ENCODE results near the gene ASCC1. TPM values are rescaled to one million over a fixed set of nuclear protein-coding genes. Genes with fewer than 3 reads are reported as not detected.
A peak's percentile ranks its signal among the peaks of the same experiment; 100 is the strongest.

Gene ASCC1
- total and polyA plus RNA-seq, 2 experiments from 2014 or later, result 13.7 to 37.2 TPM

DNA sequence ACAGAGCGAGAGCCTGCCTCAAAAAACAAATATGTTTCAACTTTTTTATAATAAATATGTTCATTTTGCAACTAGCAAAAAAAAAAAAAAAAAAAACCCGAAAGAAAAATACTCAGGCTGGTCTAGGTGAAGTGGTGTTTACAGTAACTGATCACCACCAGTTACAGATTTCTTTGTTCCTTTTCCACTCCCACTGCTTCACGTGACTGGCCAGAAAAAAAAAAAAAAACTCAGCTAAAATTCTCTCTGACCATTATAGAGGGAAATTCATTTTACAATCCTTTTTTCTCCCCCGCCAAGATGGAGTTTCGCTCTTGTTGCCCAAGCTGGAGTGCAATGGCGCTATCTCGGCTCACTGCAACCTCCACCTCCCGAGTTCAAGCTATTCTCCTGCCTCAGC is 4.6 kb upstream of the ASCC1 start (continued):
- TF ChIP-seq POLR2AphosphoS5 (IDR thresholded peaks at IDR 0.05; ENCODE audit: low read depth), result no peak
- TF ChIP-seq STAT1 (IDR thresholded peaks at IDR 0.05; ENCODE audit: unreplicated experiment), result no peak
- TF ChIP-seq, protein P1, sequence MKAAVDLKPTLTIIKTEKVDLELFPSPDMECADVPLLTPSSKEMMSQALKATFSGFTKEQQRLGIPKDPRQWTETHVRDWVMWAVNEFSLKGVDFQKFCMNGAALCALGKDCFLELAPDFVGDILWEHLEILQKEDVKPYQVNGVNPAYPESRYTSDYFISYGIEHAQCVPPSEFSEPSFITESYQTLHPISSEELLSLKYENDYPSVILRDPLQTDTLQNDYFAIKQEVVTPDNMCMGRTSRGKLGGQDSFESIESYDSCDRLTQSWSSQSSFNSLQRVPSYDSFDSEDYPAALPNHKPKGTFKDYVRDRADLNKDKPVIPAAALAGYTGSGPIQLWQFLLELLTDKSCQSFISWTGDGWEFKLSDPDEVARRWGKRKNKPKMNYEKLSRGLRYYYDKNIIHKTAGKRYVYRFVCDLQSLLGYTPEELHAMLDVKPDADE (IDR thresholded peaks at IDR 0.05), result no peak
- TF ChIP-seq NANOG (IDR thresholded peaks at IDR 0.05; ENCODE audit: borderline replicate concordance), result no peak
- TF ChIP-seq ZNF114 (CRISPR knock-in tag; IDR thresholded peaks at IDR 0.05), result no peak
- no peak for TF ChIP-seq ZNF331 (CRISPR knock-in tag; IDR thresholded peaks at IDR 0.05; ENCODE audit: low read depth)
- TF ChIP-seq EZH2 (IDR thresholded peaks at IDR 0.05; ENCODE audit: low read depth, unreplicated experiment), result no peak
- TF ChIP-seq, protein P2, sequence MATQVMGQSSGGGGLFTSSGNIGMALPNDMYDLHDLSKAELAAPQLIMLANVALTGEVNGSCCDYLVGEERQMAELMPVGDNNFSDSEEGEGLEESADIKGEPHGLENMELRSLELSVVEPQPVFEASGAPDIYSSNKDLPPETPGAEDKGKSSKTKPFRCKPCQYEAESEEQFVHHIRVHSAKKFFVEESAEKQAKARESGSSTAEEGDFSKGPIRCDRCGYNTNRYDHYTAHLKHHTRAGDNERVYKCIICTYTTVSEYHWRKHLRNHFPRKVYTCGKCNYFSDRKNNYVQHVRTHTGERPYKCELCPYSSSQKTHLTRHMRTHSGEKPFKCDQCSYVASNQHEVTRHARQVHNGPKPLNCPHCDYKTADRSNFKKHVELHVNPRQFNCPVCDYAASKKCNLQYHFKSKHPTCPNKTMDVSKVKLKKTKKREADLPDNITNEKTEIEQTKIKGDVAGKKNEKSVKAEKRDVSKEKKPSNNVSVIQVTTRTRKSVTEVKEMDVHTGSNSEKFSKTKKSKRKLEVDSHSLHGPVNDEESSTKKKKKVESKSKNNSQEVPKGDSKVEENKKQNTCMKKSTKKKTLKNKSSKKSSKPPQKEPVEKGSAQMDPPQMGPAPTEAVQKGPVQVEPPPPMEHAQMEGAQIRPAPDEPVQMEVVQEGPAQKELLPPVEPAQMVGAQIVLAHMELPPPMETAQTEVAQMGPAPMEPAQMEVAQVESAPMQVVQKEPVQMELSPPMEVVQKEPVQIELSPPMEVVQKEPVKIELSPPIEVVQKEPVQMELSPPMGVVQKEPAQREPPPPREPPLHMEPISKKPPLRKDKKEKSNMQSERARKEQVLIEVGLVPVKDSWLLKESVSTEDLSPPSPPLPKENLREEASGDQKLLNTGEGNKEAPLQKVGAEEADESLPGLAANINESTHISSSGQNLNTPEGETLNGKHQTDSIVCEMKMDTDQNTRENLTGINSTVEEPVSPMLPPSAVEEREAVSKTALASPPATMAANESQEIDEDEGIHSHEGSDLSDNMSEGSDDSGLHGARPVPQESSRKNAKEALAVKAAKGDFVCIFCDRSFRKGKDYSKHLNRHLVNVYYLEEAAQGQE (IDR thresholded peaks at IDR 0.05; ENCODE audit: unreplicated experiment), result no peak
- TF ChIP-seq EZH2phosphoT487 (IDR thresholded peaks at IDR 0.05; ENCODE audit: unreplicated experiment), result no peak
- TF ChIP-seq, protein P3, sequence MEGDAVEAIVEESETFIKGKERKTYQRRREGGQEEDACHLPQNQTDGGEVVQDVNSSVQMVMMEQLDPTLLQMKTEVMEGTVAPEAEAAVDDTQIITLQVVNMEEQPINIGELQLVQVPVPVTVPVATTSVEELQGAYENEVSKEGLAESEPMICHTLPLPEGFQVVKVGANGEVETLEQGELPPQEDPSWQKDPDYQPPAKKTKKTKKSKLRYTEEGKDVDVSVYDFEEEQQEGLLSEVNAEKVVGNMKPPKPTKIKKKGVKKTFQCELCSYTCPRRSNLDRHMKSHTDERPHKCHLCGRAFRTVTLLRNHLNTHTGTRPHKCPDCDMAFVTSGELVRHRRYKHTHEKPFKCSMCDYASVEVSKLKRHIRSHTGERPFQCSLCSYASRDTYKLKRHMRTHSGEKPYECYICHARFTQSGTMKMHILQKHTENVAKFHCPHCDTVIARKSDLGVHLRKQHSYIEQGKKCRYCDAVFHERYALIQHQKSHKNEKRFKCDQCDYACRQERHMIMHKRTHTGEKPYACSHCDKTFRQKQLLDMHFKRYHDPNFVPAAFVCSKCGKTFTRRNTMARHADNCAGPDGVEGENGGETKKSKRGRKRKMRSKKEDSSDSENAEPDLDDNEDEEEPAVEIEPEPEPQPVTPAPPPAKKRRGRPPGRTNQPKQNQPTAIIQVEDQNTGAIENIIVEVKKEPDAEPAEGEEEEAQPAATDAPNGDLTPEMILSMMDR (conservative IDR thresholded peaks at IDR 0.05; ENCODE audit: low read depth in 2 of 2), result no peak

DNA sequence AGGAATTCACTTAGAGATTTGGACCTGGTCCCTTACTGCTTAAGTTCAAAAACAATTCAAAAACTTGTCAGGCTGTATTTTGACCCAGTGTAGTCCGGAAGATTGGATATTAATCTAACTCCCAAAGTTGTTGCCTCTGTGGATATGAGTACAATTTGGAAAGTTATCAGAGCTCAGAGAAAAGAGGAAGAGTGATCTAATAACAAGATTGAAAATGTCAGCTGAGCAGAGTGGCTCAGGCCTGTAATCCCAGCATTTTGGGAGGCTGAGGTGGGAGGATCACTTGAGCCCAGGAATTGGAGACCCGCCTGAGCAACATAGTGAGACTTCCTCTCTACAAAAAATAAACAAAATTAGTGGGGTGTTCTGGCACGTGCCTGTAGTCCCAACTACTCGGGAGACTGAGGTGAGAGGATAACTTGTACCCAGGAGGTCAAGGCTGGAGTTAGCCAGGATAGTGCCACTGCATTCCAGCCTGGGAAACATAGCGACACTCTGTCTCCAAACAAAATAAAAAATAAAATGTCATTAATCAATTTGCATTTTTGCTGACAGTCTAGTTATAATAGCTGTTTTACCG is 3.2 kb upstream of the ASCC1 start:
- no peaks in the 10 kb centered on the region; the same call in 1 of the 2 replicates for H4K20me1 ChIP-seq (replicated peaks; ENCODE audit: insufficient read depth)
- peak overlapping the region; percentile 39; the same call in 1 of the 2 replicates for H3K27ac ChIP-seq (ENCODE audit: low read depth)
- no peaks in the 10 kb centered on the region for H3K36me3 ChIP-seq (ENCODE audit: insufficient read depth)
- no peaks in the 10 kb centered on the region for H3K27me3 ChIP-seq (ENCODE audit: insufficient read depth)
- H2AFZ ChIP-seq, result no peak overlapping the region
- no peak for DNase-seq (ENCODE audit: low spot score)
- Mint-ChIP-seq H3K4me1 (peaks cover 8% of the 10 kb centered on the region; the same call in 2 of the 3 replicates), H3K27ac (no peak overlapping the region; the same call in 1 of the 2 replicates), H3K27me3 (ENCODE audit: insufficient read depth, low read depth, poor library complexity) (peaks cover 13% of the 10 kb centered on the region), H3K4me3 (no peak overlapping the region), H3K36me3 (ENCODE audit: low read depth) (peaks cover 15% of the 10 kb centered on the region; the same call in 2 of the 3 replicates), H3K9me3 (no peaks in the 10 kb centered on the region)
- TF ChIP-seq JUNB (IDR thresholded peaks at IDR 0.05; ENCODE audit: unreplicated experiment), result no peak
- TF ChIP-seq POLR2AphosphoS5 (IDR thresholded peaks at IDR 0.05; ENCODE audit: low read depth), result no peak
- no peak for TF ChIP-seq ZNF114 (CRISPR knock-in tag; IDR thresholded peaks at IDR 0.05)
- peaks cover 63% of the 10 kb centered on the region for H3K79me2 ChIP-seq (replicated peaks; ENCODE audit: insufficient read depth)
- no peak for ATAC-seq
- H3K4me2 ChIP-seq, result no peak overlapping the region
- H3K4me3 ChIP-seq, result no peak overlapping the region
- no peaks in the 10 kb centered on the region for H3K9me2 ChIP-seq (ENCODE audit: insufficient read depth)
- H3K4me1 ChIP-seq (ENCODE audit: insufficient read depth), result peaks cover 14% of the 10 kb centered on the region
- peaks cover 12% of the 10 kb centered on the region for H3F3A ChIP-seq (replicated peaks; ENCODE audit: low read depth)

All from GM23338 (cell line).